G401 (cell line): ENCODE data around the gene THY1. TPM values are rescaled to one million over a fixed set of nuclear protein-coding genes. Genes with fewer than 3 reads are reported as not detected.
"Not testable (repeated sequence)": the region's sequence is repeated elsewhere in the genome, so short reads cannot be mapped to it uniquely, and the experiment has no call there.

ENCODE experiments used
- DNase-seq: peaks from one replicate; pipeline ENCODE4 v3.0.0-alpha.2; 2015; ENCODE audit warnings: low spot score
- in situ Hi-C: cut with HindIII; loops from 2 replicates; pipeline ENCODE4 v1.10.0; 2016; ENCODE audit warnings: low sequenced_read_pairs, mixed read lengths
- total RNA-seq: library from RNA; depleted of rRNA; stranded (reverse); fragments of >200 nt; shearing (Covaris generic); gene quantifications from 2 replicates; pipeline ENCODE4 v1.2.3, GENCODE V29; 2014

Gene THY1
- total RNA-seq, 1 experiment from 2014 or later, result 57.4 TPM

DNA sequence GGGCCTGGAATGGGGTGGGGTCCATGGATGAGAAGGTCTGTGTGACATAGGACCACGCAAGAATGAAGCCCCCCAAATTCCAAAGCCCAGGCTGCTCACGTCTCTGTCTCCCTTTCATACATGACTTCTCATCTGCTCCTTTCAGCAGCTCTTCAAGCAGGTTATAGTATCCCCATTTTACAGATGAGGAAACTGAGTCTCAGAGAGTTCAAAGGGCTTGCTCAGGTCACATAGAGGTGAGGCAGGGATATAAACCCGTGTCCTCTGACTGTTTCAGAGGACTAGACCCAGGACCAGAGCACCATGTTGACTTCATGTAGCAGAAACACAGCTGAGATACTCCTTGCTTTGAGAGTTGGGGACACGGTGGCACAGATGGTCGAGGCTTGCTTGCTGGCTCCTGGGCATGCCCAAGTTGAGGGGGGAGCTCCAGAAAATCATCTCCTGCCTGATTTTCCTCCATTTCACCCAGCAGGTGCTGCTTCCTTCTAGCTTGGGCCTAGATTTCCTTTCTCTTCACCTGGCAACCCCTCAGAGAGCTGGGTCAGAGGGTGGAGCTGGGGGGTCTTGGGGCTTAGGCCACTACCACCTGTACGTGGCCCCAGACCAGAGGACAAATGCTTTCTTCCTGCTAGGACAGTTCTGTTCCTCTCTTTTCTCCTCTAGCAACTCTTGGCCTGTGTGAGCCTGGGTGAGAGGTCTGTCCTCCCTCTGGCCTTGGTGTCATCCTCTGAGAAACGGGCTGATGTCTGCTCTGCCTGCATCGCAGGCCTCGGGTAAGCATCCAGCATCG is 24.1 kb upstream of the THY1 start:
- DNase-seq, result no peak
- in situ Hi-C loops, result no loop called here

DNA sequence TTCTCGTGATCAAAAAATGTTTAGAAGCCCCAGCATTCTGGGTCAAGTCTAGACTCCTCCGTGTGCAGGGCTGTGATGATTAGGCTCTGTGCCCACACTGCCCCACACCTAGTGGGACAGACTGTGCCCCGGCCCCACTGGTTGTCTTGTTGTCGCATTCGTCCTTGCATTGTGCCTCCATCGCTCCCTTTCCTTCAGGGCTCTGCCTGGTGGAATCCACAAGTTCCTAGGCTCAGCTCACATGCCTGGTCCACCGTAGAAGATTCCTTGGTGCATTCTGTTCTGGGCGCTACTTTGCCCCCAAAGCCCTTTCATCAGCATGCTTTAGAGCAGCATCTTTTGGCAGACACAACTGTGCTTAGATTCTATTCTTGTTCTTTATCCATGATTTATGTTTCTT is 23.5 kb upstream of the THY1 start:
- in situ Hi-C loops, result no loop called here
- no peak for DNase-seq

DNA sequence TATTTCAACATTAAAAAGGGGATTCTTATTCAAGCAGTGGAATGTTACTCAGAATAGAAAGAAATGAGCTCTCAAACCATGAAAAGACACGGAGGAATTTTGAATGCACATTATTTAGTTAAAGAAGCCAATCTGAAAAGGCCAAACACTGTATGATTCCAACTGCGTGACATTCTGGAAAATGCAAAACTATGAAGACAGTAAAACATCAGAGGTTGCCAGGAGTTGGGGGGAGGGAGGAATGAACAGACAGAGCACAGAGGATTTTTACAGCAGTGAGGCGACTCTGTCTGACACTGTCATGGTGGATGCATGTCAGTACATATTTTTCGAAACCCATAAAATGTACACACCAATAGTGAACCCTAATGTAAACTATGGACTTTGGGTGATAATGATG is 22.9 kb upstream of the THY1 start:
- no peak for DNase-seq
- in situ Hi-C loops, result no loop called here

DNA sequence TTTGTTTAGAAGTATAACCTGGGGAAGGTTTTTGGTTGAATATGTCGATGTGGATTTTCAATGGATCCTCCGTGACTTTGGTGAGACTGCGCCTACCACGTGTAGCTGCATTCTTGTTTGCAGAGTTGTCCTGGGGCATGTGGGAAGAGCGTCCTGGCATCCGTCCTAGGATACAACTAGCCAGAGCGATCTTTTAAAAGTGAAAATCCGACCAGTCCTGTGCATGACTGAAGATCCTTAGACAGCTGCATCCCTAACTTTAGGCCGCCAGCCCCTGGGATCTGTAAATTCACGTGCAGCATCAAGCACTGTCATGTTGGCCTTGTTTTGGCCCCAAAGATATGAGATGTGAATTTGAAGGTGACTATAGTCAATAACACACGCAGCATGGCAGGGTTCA is 22.4 kb upstream of the THY1 start:
- in situ Hi-C loops, result no loop called here

DNA sequence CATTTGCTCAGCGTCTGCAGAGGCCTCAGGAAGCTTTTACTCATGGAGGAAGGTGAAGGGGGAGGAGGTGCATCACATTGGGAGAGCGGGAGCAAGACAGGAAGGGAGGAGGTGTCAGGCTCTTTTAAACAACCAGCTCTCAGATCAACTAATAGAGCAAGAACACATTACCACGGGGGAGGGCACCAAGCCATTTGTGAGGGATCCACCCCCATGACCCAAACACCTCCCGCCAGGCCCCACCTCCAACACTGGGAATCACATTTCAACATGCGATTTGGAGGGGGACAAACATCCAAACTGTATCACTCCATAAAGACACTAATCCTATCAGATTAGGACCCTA is 18.9 kb upstream of the THY1 start:
- in situ Hi-C loops, result no loop called here
- DNase-seq, result no peak

More for the DNA sequence above, 22.4 kb upstream of the THY1 start:
- DNase-seq, result no peak

DNA sequence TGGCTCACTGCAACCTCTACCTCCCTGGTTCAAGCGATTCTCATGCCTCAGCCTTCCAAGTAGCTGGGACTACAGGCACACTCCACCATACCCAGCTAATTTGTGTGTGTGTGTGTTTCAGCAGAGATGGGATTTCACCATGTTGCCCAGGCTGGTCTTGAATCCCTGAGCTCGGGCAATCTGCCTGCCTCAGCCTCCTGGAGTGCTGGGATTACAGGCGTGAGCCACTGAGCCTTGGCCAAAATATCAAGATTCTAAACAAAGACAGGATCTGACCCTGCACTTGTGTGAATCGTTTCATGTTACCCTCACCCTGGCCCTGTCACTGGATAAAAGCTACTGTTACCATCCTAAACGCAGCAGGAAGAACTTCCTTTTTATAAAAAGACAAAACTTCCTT is 15.6 kb upstream of the THY1 start:
- in situ Hi-C loops, result no loop called here
- no peak for DNase-seq

DNA sequence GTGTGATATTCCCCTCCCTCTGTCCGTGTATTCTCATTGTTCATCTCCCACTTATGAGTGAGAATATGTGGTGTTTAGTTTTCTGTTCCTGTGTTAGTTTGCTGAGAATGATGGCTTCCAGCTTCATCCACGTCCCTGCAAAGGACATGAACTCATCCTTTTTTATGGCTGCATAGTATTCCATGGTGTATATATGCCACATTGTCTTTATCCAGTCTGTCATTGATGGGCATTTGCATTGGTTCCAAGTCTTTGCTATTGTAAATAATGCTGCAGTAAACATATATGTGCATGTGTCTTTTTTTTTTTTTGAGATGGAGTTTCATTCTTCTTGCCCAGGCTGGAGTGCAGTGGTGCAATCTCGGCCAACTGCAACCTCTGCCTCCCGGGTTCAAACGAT is 14.5 kb upstream of the THY1 start:
- DNase-seq, in situ Hi-C loops: not testable (repeated sequence)

DNA sequence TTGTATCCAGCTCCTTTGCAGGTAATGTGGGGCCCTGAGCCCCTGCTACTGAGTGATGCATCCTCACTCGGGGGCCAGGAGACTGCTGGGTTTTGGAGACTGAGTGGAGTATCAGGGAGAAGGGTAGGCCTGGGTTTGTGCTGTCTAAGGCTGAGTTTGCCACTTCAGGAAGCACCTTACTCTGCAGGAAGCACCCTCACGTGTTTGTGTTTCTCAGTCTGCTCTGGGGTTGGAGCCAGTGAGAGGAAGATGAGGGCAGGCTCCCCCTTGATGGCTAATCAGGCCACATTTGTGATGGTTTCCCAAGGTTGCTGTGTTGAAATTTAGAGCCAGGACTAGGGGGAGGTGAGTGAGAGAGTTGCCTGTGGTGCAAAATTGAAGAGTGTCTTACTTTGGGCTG is 13.7 kb upstream of the THY1 start:
- in situ Hi-C loops, result no loop called here
- no peak for DNase-seq

DNA sequence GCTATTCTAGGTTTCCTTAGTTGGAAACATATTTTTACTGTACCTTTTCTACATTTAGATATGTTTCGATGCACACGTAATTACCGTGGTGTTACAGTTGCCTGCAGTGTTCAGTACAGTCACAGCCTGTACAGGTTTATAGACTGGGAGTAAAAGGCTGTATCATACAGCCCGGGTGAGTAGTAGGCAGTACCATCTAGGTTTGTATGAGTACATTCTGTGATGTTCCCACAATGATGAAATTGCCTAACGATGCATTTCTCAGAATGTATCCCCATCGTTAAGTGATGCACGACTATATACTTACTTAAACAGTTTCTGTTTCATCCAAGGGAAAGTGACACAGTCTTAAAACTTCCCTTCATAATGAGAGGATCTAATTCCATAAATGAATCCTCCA is 13.1 kb upstream of the THY1 start:
- in situ Hi-C loops, result no loop called here
- no peak for DNase-seq

DNA sequence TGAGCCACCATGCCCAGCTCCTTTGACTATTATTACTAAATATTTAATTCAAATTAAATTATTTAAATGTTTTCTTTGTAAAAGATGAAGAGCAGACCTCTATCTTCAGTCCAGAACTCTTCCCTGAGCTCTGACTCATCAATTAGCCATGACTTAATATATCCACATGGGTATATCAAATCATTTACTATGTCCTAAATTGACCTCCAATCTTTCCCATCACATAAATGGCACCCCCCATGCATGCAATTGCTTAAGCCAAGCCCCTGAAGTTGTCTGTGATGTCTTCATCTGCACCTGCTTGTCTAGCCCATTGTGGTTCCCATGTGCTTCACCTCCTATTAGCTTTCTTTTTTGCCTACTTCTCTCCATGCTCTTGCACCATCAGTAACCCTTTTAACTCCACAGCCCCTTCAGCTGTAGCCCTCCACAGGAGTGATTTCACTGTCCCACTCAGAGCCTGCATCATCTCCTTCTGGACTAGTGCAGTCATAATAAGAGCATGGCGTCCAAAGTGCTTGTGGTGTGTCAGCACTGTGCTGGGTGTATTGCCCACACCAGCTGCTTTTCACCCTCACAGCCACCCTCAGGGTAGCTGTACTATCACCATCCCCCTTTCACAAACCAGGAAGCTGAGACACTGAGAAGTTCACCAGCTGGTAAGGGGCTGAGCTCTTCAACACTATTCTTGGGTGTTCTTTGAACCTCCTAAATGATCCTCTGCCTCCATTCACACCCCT is 11.8 kb upstream of the THY1 start:
- DNase-seq, result no peak
- in situ Hi-C loops, result no loop called here

DNA sequence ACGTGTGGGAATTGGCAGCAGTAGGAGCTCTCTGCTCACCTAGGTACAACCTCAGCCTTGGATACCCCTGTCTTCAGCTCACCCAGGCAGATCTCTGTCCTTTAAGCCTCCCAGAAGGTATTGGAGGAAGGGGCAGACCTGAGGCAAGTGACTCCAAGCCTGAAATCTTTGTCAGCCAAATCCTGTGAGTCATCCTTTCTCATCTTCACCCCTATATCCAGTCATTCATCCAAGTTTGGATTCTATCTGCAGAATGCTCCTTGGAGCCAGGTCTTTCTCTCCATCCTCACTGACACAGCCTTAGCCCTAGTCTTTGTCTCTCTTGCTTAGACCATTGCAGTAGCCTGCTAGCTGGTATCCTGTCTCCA is 10.4 kb upstream of the THY1 start:
- DNase-seq, result no peak
- in situ Hi-C loops, result no loop called here

DNA sequence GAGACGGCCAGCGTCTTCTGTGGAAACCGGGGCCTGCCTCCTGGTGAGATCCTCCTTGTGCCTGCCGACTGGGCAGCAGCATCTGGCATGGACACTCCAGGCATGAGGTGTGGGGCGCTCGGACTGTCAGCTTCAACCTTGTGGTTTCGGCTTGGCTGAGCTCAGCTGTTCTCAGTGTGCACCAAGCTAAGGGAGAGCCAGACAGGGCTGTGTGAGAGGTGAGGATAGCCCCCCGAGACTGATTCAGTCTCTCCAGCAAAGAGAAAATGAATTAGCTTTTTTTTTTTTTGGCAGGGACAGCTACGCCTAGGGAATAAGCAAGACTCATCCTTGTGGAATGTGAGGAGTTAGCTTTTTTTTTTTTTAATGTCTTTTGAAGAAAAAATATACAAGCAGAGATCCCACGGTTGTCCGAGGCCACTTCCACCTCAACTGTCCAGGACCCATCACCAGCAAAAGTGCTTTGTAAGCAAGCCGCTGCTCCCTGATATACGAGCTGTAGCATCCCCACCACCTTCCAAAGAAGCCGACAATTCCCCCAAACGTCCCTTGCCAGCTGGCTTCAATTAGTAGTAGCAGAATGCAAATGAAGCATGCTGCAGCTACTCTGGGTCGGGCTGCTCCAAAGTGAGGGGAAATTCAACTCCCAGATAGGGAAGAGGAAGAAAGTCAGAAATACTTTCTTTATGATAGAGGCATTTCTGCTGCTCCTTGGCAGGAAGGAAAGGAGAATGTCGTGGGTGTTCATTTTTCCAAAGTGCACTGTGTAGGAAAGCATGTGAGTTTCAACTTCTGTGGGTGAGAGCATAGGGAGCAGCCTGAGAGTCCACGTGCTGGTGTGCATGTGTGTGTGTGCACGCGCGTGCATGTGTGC is 9.7 kb upstream of the THY1 start:
- in situ Hi-C loops, result no loop called here
- DNase-seq, result peak; percentile 35

DNA sequence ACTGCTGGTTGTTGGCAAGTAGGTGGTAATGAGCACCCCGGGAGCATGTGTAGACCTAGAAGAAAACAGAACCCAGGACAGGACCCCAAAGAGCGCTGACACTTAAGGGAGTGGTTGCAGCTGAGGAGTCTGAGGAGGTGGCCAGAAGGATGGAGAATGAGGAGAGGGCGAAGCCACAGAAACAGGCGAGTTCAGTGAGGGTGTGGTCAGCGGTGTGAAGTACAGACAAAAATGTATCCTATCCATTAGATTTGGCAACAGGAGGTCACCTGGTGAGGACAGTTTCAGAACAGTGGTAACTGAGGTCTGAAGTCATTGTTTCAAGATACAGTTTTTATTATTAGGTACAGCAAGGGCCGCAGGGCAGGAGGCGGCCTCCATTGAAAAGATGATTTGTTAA is 8.6 kb upstream of the THY1 start:
- DNase-seq, result no peak
- in situ Hi-C loops, result no loop called here

DNA sequence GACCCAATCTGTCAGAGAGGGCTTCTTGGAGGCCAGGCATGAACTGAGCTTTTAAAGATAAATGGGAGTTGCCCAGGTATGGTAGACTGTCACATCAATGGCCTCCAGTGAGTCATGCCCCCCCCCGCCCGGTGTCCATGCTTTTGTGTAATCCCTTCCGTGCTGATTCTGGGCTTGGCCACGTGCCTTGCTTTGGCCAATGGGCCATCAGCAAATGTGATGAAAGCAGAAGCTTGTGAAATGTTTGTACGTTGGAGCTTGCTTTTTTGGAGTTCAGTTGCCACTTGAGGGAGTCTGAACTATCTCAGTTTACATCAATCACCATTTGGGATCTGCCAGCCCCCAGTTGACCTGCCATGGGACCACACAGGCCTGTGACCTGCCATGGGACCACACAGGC is 4.3 kb upstream of the THY1 start:
- DNase-seq, result no peak
- in situ Hi-C loops, result no loop called here

DNA sequence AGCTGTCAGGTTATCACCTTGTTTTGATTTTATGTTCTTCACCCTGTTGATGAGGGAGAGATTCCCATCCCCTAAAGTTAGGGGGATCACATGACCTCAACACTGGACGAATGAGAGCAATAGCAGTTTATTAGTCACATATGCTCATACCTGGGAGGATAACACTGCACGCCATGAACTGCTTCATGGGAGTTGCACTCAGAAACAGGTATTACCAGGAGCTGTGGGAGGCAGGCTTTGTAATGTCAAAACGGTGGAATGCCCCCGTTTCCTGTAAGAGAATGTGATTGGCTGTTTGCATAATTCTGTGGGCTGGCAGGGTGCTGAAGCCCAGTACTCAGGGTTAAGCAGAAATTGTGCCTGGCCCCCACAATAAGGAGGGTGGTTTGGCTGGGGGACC is 3.2 kb upstream of the THY1 start:
- in situ Hi-C loops, result no loop called here
- DNase-seq, result no peak

DNA sequence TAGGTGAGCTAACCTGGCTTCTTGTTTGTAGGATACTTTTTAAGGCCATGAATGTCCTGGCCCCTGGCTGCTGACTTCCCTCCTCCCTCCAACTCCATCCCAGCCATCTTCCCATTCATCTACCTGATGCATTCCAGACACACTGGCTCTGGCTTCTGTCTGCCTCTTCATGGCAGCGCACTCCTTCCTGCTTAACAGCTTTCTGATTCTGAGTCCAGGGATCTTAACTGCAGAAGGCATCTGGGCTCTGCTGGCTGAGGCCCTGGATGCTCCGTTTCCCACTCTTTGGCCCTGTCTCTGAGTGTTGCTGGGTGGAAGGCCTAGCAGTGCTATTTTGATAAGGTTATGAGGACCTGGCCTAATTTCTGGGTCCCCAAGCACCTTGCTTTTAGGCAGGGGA is 1.8 kb upstream of the THY1 start:
- in situ Hi-C loops, result no loop called here
- DNase-seq, result no peak

DNA sequence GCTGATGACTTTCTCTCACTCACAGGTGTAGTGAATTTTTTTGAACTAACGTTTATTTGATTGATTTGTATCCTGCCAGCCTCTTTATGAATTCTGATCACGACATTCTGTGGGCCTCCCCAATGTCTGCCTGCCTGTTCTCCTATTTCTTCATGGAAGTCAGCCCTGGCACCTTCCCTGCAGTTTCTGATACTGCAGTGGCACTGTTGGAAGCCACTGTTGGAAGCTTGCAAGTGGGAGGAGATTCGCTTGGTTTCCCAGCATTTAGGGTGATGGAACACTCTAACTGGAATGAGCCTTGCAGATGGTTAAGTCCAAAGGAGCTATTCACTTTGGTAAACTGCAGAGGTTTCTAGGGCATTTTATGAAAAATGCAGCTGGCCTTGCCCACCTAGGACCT is 1.3 kb upstream of the THY1 start:
- in situ Hi-C loops, result no loop called here
- no peak for DNase-seq

DNA sequence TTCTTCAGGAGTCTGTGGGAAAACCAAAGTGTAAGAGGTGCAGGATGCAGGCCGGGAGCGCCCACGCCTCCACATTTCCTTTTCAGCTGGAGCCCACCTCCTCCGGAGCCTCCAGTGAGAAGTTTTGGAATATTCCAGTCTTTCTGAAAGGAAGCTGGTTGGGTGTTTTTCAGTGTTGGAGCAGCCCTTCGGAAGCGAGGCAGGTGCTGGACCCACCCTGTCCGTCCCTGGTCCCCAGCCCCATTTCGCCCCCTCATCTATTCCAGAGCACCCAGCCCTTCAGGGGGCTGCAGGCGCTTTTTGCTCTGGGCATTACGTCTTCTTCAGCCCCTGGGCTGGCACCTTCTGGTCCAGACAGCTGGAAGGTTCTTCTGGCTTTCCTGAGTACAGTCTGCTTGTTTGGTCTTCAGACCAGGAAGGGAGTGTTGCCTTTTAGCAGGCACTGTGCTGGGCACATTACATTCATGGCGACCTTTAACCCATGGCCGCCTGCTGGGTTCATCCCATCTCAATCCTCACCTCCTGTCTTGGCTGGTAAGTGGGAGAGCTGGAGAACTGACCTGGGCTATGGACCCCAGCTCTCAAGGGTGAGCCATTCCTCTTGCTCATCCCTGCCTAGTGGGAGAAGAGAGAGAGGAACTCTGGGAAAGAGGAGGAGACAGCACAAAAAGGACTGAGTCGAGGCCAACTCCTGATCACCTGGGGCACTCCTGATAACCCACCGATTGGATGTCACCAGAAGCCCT is 710 bp upstream of the THY1 start:
- in situ Hi-C loops, result no loop called here
- peak; percentile 27 for DNase-seq

DNA sequence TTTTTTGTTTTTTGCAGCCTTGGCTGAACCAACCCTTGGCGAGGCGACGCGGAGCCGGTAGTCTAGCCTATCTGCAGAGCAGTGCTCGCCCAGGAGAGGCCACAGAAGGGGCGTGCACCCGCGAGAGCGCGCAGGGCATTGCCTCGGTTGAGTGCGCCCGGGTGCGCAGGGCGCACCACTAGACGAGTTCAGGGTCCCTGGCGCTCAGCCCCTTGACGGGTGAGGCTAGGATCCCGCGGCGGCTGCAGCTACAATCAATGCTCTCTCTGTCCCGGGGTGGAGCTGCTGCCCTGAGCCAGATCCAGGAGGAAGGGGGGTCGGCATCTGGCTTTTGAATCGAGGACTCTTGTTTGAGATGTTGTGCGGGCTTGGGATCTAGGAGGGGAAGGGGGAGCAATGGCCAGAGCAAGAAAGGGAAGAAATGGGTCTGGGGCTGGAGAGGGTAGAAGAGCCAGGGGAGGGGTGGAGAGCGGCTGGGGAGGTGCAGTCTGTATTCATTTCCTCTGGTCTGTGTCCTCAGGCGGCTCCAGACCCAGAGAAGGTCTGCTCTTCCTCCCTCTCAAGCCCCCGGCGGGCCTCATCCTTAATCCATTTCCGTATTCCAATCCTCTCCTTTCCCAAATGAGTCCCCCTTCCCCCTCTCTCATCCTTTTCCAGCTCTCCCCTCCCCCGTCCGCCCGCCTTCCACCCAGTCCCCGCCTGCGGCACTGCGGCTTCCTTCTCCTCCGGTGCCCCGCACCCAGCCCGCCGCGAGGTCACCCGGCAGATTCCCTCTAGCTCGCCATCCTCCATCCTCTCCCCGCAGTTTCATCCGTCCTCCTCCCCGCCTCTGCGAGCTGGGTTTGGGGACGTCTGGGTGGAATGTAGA is 797 bp downstream of the THY1 start:
- DNase-seq, result peak; percentile 71
- in situ Hi-C loops, result no loop called here
